Liver (tissue), 9 donors: ENCODE data around the gene FAM199X. TPM values are rescaled to one million over a fixed set of nuclear protein-coding genes. Genes with fewer than 3 reads are reported as not detected.

Source experiments
- DNase-seq: peaks from one replicate; pipeline ENCODE4 v3.0.0-alpha.2; 2017; ENCODE audit warnings: low spot score
- H3K27ac ChIP-seq, 2 donors: one replicate each; pipeline ENCODE4 v1.7.0; 2013; ENCODE audit warnings: inconsistent platforms in 2 of 2, low read length in 2 of 2, control low read depth in 1 of 2, low read depth in 1 of 2, mild to moderate bottlenecking in 1 of 2
- H3K27me3 ChIP-seq, 4 donors: one replicate each; pipeline versions ENCODE4 v1.6.1 to v1.7.0; 2013; ENCODE audit warnings: low read length in 3 of 4, inconsistent platforms in 1 of 4, mild to moderate bottlenecking in 1 of 4, moderate library complexity in 1 of 4; ENCODE audit not compliant: control insufficient read depth in 4 of 4, insufficient read depth in 4 of 4
- H3K36me3 ChIP-seq, 4 donors: one replicate each; pipeline versions ENCODE4 v1.6.1 to v1.7.0; 2013; ENCODE audit warnings: low read length in 3 of 4, mild to moderate bottlenecking in 3 of 4, low read depth in 1 of 4, moderate library complexity in 1 of 4; ENCODE audit not compliant: control insufficient read depth in 4 of 4, insufficient read depth in 3 of 4
- H3K4me1 ChIP-seq, 4 donors: one replicate each; pipeline versions ENCODE4 v1.6.1 to v1.7.0; 2013; ENCODE audit warnings: low read length in 3 of 4, mild to moderate bottlenecking in 3 of 4, moderate library complexity in 1 of 4; ENCODE audit not compliant: control insufficient read depth in 4 of 4, insufficient read depth in 4 of 4
- H3K4me3 ChIP-seq, 3 donors: one replicate each; pipeline versions ENCODE4 v1.6.1 to v1.7.0; 2013; ENCODE audit warnings: low read length in 3 of 3, control low read depth in 1 of 3, low read depth in 1 of 3, mild to moderate bottlenecking in 1 of 3
- H3K9ac ChIP-seq, 2 donors: one replicate each; pipeline ENCODE4 v1.7.0; 2013; ENCODE audit warnings: low read length in 2 of 2, mild to moderate bottlenecking in 2 of 2, moderate library complexity in 2 of 2, control low read depth in 1 of 2, low read depth in 1 of 2
- H3K9me3 ChIP-seq, 4 donors: one replicate each; pipeline versions ENCODE4 v1.6.1 to v1.7.0; 2013; ENCODE audit warnings: low read length in 3 of 4; ENCODE audit not compliant: control insufficient read depth in 4 of 4
- CTCF ChIP-seq: fragments of 150-350 bp; IDR thresholded peaks from 2 replicates; pipeline ENCODE4 v1.5.1; 2017; ENCODE audit warnings: improper control_type of control experiment, low read depth, low read length; ENCODE audit not compliant: missing input control
- FOXA1 ChIP-seq: IDR thresholded peaks from 2 replicates; pipeline ENCODE4 v1.6.1; 2016; ENCODE audit warnings: antibody characterized with exemption
- FOXA2 ChIP-seq: IDR thresholded peaks from 2 replicates; pipeline ENCODE4 v1.6.1; 2016; ENCODE audit warnings: antibody characterized with exemption
- GABPA ChIP-seq, 2 donors: IDR thresholded peaks in 1 of 2; conservative IDR thresholded peaks in 1 of 2; 2 replicates each; pipeline ENCODE4 v1.6.1; 2016; ENCODE audit warnings: antibody characterized with exemption in 2 of 2, mild to moderate bottlenecking in 1 of 2, moderate library complexity in 1 of 2
- HNF4G ChIP-seq: IDR thresholded peaks from 2 replicates; pipeline ENCODE4 v1.6.1; 2016; ENCODE audit warnings: antibody characterized with exemption
- JUND ChIP-seq, 2 donors: IDR thresholded peaks; 2 replicates each; pipeline ENCODE4 v1.6.1; 2016; ENCODE audit warnings: antibody characterized with exemption in 2 of 2
- RAD21 ChIP-seq, 2 donors: IDR thresholded peaks; 2 replicates each; pipeline ENCODE4 v1.6.1; 2016; ENCODE audit warnings: antibody characterized with exemption in 2 of 2, mild to moderate bottlenecking in 2 of 2
- RXRA ChIP-seq, 2 donors: IDR thresholded peaks; 2 replicates each; pipeline ENCODE4 v1.6.1; 2017 to 2018; ENCODE audit warnings: antibody characterized with exemption in 2 of 2, mild to moderate bottlenecking in 1 of 2
- TAF1 ChIP-seq: conservative IDR thresholded peaks from 2 replicates; pipeline ENCODE4 v1.6.1; 2016; ENCODE audit warnings: antibody characterized with exemption, mild to moderate bottlenecking
- YY1 ChIP-seq: IDR thresholded peaks from 2 replicates; pipeline ENCODE4 v1.6.1; 2016; ENCODE audit warnings: antibody characterized with exemption, mild to moderate bottlenecking
- WGBS: extraction: QIAGEN DNeasy Blood & Tissue Kit; methylation state at CpG from one replicate; pipeline ENCODE4 v1.1.7; 2013; 5-methylcytosine and 5-hydroxymethylcytosine counted together
- polyA plus RNA-seq, 2 donors: library from polyadenylated mRNA; stranded (reverse) in 1 of 2; unstranded in 1 of 2; fragments of 200-250 nt in 1 of 2; fragments of >200 nt in 1 of 2; fragmentation: Nextera tagmentation in 1 of 2; extraction: Ambion mirVana in 1 of 2; gene quantifications; one replicate each; pipeline versions ENCODE4 v1.2.1 to v1.2.3, GENCODE V29; 2013 to 2015
- total RNA-seq, 2 donors: library from RNA; depleted of rRNA; stranded (reverse); fragments of >200 nt; gene quantifications; one replicate each; pipeline ENCODE4 v1.2.3, GENCODE V29; 2014
- TF ChIP-seq, protein P1 (sequence below): IDR thresholded peaks from 2 replicates; pipeline ENCODE4 v1.6.1; 2016; ENCODE audit warnings: antibody characterized with exemption, mild to moderate bottlenecking
- donor health status: healthy.
- donor health status: healthy.
- donor health status: healthy.
- donor health status: healthy.
- donor health status: healthy.

The FAM199X gene
- total and polyA plus RNA-seq, 4 donors, result 3.9 to 13.6 (median 7.9) TPM

DNA sequence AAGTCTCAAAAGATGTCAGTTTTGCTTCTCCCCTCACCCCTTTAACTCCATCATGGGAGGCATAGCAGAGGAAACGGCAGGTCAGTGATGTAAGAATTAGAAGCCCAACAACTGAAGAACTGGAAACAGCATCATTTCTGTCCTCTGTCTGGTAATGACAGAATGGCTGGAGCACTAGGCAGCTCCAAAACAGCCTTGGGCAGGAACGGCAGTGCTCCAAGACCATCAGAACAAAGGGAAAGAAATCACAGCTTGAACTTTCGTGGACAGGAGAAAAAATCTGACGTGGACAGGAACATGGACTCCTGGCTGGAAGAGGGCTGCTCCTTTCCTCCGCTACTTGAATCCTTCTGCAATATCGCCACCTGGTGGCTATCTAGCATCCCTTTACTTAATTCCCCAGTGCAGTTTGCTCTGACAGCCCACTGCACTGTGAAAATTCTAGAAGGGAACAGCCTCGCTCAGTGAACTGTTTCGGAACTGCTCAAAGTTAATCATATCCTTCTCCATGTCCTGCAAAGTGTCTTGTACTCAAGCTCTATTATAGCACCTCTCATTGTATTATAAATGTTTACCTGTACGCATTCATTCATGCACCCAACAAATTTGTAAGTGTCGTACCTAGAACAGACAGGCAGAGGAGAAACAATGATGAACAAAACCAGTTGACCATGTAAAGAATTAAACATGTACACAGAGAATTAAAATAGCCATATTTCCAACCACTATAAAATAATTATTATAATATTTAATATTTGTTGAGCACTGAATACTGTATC is 29.8 kb upstream of the FAM199X start:
- H3K9ac ChIP-seq, result no peak overlapping the region
- peak; percentile 77 to 89 for TF ChIP-seq RAD21 (IDR thresholded peaks at IDR 0.05)
- TF ChIP-seq YY1, result peak; percentile 38
- no peak for TF ChIP-seq FOXA2
- peak; percentile 67 for TF ChIP-seq CTCF
- H3K9me3 ChIP-seq, result no peaks in the 10 kb centered on the region
- H3K27ac ChIP-seq, result no peak overlapping the region
- H3K4me1 ChIP-seq, result peaks cover 0 to 4% (median 0%) of the 10 kb centered on the region in 4 donors
- peaks cover 0 to 3% (median 0%) of the 10 kb centered on the region in 4 donors for H3K27me3 ChIP-seq
- peak overlapping the region in 1 of 3 donors; percentile 33 for H3K4me3 ChIP-seq
- 23% methylated on average over 10 of the region's 10 CpGs for WGBS
- peaks cover 0 to 2% (median 0%) of the 10 kb centered on the region in 4 donors for H3K36me3 ChIP-seq
- peak; percentile 42 for DNase-seq

DNA sequence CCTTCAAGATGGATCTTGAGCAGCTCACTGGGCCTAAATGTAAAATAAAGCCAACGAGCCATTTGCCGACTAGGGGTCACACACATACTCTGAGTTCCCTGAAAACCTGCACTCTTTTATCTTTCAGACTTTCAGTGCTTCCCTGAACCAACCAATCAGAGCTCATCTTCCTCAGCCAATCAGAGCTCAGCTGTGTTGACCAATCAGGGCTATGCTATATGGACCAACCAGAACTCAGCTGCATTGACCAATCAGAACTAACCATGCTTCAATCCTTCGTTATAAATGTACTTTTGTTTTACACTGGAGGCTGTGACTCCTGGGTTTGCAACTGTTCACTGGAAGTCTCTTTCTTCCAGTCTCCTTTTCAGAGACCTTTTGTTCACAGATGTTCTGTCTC is 28.8 kb upstream of the FAM199X start:
- H3K36me3 ChIP-seq, result peaks cover 0 to 2% (median 0%) of the 10 kb centered on the region in 4 donors
- no peak for TF ChIP-seq JUND (IDR thresholded peaks at IDR 0.05)
- no peak for TF ChIP-seq RAD21 (IDR thresholded peaks at IDR 0.05)
- TF ChIP-seq, protein P1, sequence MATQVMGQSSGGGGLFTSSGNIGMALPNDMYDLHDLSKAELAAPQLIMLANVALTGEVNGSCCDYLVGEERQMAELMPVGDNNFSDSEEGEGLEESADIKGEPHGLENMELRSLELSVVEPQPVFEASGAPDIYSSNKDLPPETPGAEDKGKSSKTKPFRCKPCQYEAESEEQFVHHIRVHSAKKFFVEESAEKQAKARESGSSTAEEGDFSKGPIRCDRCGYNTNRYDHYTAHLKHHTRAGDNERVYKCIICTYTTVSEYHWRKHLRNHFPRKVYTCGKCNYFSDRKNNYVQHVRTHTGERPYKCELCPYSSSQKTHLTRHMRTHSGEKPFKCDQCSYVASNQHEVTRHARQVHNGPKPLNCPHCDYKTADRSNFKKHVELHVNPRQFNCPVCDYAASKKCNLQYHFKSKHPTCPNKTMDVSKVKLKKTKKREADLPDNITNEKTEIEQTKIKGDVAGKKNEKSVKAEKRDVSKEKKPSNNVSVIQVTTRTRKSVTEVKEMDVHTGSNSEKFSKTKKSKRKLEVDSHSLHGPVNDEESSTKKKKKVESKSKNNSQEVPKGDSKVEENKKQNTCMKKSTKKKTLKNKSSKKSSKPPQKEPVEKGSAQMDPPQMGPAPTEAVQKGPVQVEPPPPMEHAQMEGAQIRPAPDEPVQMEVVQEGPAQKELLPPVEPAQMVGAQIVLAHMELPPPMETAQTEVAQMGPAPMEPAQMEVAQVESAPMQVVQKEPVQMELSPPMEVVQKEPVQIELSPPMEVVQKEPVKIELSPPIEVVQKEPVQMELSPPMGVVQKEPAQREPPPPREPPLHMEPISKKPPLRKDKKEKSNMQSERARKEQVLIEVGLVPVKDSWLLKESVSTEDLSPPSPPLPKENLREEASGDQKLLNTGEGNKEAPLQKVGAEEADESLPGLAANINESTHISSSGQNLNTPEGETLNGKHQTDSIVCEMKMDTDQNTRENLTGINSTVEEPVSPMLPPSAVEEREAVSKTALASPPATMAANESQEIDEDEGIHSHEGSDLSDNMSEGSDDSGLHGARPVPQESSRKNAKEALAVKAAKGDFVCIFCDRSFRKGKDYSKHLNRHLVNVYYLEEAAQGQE, result no peak
- no peak overlapping the region for H3K9ac ChIP-seq
- no peak overlapping the region for H3K27ac ChIP-seq
- no peaks in the 10 kb centered on the region for H3K9me3 ChIP-seq
- no peak for DNase-seq
- H3K4me1 ChIP-seq, result peaks cover 0 to 4% (median 0%) of the 10 kb centered on the region in 4 donors
- WGBS, result 96% methylated on average over 3 of the region's 3 CpGs
- no peak overlapping the region for H3K4me3 ChIP-seq
- H3K27me3 ChIP-seq, result peaks cover 0 to 3% (median 0%) of the 10 kb centered on the region in 4 donors

DNA sequence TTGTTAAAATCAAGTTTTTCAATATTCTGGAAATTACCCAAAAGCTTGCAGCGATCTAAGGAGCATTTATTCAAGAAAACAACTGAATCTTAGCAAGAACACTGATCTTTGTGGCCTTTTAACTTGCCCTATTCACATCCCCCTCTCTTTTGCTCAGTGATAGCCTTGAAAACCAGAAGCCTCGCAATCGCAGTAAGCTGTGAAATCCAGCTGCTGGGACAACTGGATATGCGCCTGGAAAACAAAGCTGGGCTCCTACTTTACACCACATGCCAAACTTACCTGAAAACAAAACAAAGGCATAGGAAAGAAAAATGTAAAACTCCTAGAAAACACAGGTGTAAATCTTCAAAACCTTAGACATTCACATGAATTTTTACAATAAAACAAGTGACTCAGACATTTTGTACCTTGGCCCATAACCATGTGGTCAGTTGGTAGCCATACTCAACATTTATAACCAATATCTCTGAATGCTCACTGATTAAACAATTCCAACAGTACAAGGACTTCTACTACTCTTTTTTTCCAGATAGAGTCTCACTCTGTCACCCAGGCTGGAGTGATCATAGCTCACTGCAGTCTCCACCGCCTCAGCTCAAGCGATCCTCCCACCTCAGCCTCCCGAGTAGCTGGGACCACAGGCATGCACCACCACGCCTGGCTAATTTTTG is 25.0 kb upstream of the FAM199X start:
- H3K9ac ChIP-seq, result no peak overlapping the region
- 95% methylated on average over 8 of the region's 8 CpGs for WGBS
- TF ChIP-seq FOXA1 (no peak), TAF1 (no peak), FOXA2 (no peak), RXRA (IDR thresholded peaks at IDR 0.05) (no peak), GABPA (IDR thresholded peaks at IDR 0.05 in 1 of 2, conservative IDR thresholded peaks at IDR 0.05 in 1 of 2) (no peak), HNF4G (no peak)
- TF ChIP-seq, protein P1, result no peak
- H3K27ac ChIP-seq, result no peak overlapping the region
- no peaks in the 10 kb centered on the region for H3K9me3 ChIP-seq
- H3K27me3 ChIP-seq, result no peaks in the 10 kb centered on the region
- DNase-seq, result no peak
- H3K4me3 ChIP-seq, result no peak overlapping the region
- H3K4me1 ChIP-seq, result peaks cover 0 to under 1% (median 0%) of the 10 kb centered on the region in 4 donors
- peaks cover 0 to 2% (median 0%) of the 10 kb centered on the region in 4 donors for H3K36me3 ChIP-seq
